Right lobe of liver (tissue), 4 donors: ENCODE measurements around the gene G3BP2.

Experiments used
- POLR2A ChIP-seq: fragments of 450-650 bp; IDR thresholded peaks from one replicate; pipeline ENCODE4 v1.6.1; 2017; ENCODE audit warnings: antibody characterized with exemption, mild to moderate bottlenecking
- TF ChIP-seq, protein P1 (sequence below), 4 donors: fragments of 200-600 bp in 3 of 4; fragments of 450-650 bp in 1 of 4; IDR thresholded peaks; one replicate each; pipeline versions ENCODE4 v1.5.1 to v1.8.0; 2016 to 2022; ENCODE audit warnings: antibody characterized with exemption in 4 of 4, mild to moderate bottlenecking in 2 of 4
- donor health status: DM: no; HTN: no; CAD: no.
- donor health status: DM: no; HTN: no; CAD: no.
- donor health status: DM: no; HTN: yes; CAD: no.

DNA sequence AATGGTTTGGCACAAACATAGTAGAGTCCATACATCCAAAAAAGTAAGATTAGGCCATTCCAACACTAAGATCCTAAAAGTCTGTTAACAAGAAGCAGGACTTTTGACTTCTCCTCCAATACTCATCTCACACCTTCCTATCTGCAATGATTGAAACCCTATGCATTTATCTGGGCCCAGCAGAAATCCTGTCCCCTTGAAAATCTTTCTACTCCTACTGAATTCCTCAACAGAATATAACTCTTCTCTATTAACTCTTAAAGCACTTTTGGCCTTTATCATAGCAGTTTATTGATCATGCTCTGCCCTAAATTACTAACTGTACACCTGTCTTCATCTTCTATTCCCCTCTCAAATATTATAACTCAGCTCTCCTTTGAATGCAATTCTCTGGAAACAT is 4.6 kb downstream of the G3BP2 start:
- TF ChIP-seq, protein P1, sequence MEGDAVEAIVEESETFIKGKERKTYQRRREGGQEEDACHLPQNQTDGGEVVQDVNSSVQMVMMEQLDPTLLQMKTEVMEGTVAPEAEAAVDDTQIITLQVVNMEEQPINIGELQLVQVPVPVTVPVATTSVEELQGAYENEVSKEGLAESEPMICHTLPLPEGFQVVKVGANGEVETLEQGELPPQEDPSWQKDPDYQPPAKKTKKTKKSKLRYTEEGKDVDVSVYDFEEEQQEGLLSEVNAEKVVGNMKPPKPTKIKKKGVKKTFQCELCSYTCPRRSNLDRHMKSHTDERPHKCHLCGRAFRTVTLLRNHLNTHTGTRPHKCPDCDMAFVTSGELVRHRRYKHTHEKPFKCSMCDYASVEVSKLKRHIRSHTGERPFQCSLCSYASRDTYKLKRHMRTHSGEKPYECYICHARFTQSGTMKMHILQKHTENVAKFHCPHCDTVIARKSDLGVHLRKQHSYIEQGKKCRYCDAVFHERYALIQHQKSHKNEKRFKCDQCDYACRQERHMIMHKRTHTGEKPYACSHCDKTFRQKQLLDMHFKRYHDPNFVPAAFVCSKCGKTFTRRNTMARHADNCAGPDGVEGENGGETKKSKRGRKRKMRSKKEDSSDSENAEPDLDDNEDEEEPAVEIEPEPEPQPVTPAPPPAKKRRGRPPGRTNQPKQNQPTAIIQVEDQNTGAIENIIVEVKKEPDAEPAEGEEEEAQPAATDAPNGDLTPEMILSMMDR (IDR thresholded peaks at IDR 0.05) = no peak
- TF ChIP-seq POLR2A = no peak
